Activated CD4-positive, CD25-positive, alpha-beta regulatory T cell treated with anti-CD3 and anti-CD28 coated beads, Interleukin-2, amount 50 U/mL, for 72 hours (primary cell): Measurements from ENCODE around the gene P2RY11.
A peak's percentile ranks its signal among the peaks of the same experiment; 100 is the strongest.

Experiments used
- DNase-seq: peaks from one replicate; pipeline ENCODE4 v3.0.0; 2021

P2RY11 gene

DNA sequence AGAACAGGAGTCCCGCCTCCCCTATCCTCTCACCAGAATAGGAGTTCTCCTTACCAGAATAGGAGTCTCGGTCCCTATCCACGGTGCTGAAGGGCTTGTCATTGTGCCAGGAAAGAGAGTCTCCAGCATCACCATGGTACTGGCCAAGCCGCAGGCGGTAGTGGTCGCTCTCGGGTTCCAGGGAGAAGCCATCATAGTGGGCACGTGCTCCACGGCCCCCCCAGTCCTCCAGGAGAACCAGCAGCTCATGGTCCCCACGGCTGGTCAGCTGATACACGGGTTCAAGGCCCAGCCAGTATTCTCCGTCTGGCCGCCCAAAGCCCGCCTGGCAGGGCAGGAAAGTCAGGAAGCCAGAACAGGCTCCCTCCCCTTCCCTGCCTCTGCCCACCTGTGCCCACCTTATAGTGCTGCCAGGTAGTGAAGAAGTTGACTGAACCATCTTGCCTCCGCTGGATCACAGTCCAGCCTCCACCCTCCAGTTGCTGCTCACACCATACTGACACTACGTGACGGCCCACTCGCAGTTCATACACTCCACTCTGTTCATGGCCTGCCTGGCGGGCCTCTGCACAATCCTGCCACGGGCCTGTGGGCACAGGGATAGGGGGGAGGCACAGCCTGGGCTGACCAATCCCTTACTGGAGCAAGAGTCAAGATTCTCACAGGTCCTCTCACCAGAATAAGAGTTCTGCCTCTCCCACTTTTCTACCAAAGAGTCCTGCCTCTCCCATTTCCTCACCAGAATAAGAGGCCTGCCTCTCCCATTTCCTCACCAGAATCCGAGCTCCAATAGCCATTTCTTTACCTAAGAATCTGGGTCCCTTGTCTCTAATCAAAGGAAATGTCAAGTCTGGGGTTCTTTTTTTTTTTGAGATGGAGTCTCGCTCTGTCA lies 18.0 kb upstream of the P2RY11 start:
- DNase-seq: no peak

GRCh38 chr19:10095622-10095947 lies 15.9 kb upstream of the P2RY11 start:
- DNase-seq: no peak

GRCh38 chr19:10095948-10096614 lies 15.4 kb upstream of the P2RY11 start:
- DNase-seq: peak; percentile 96

- no peak for DNase-seq
These were observed 14.9 kb upstream of the P2RY11 start for GRCh38 chr19:10096615-10096963.

- no peak for DNase-seq
These were observed 11.2 kb upstream of the P2RY11 start for GRCh38 chr19:10100163-10100785.

GRCh38 chr19:10102787-10103236 lies 8.7 kb upstream of the P2RY11 start:
- no peak for DNase-seq

DNA sequence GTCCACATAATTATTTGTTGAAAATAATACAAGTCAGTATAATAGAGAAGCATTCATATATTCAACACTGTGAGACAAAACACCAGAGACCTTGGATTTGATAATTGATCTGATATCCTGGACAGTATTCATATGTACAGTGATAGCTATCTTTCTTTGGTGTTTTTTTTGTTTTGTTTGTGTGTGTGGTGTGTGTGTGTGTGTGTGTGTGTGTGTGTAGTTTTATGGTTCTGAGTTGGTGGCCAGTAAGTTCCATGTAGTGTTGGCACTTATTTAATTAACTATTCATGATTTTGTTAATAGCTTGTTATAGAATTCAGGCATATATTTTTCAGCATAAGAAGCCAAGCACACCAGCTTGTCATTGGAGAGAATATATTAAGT lies 7.4 kb upstream of the P2RY11 start:
- no peak for DNase-seq

DNA sequence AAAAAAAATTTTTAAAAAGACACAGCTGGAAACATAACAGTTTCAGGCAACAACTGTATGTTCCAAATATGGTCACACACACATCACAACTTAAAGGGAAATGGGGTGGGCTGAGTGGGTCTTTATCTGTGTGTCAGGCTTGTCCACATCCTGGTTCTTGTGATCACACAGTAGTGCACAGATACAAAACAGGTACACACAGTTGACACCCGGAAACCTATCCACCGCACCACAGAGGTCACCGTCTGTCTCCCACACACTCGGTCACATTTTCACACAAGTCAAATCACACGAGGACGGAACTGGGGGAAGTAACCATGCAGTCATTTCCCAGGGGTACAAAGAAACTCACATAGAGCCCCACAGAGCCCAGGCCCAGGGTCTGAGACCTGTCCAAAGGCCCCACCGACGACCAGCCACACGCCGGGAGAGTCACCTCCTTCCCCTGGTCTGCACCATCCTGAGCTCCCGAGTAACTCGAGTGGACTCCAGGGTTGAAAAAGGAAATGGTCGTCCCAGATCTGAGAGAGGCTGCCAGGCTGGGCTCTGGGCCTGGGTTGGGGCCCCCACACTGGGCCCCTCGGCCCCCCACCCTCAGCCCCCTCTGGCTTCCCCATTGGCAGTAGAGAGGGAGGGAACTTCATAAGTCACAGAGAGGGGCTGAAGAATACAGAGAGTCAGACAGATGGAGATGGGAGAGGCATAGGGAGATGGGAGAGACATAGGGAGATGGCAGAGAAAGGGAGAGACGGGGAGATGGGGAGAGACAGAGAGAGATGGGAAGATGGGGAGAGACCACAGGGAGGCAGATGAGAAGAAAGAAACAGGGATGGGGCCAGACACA lies 6.6 kb upstream of the P2RY11 start:
- no peak for DNase-seq

GRCh38 chr19:10105509-10106099 lies 5.9 kb upstream of the P2RY11 start:
- DNase-seq: no peak

DNA sequence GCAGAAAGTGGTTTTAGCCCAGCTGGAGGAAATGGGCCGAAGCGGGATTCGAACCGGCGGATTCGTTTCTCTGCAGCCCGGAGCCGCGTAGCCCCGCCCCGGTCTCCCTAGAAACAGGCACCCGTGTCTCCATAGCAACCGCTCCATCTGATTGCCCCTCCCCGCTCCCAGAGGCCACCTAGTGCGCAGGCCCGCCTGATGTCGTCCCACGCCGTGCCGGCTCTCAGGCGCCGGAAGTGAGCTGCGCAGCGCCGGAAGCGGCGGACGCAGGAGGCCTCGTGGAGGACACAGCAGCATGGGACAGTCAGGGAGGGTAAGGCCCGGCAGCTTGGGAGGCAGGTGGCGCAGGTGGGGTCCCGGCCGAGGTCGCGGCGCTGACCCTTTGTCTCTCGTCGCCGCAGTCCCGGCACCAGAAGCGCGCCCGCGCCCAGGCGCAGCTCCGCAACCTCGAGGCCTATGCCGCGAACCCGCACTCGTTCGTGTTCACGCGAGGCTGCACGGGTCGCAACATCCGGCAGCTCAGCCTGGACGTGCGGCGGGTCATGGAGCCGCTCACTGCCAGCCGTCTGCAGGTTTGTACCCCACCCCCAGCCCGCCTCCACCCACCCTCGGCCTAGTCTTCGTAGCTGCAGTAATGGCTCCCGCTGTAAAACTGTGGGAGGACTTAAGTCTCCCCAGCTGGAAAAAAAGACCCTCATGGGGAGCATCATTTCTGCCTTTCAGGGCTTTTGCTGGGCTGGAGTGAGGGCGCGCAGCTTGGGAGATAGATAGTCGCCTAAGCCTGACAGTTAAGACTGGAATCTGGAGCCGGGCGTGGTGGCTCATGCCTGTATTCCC lies 5.2 kb upstream of the P2RY11 start, which contains the start of gene PPAN:
PPAN (plus strand) TSS at position 263 of the 837 bp plus-strand sequence; CDS start at position 296, 33 bp downstream.
- peak; percentile 96 for DNase-seq

DNA sequence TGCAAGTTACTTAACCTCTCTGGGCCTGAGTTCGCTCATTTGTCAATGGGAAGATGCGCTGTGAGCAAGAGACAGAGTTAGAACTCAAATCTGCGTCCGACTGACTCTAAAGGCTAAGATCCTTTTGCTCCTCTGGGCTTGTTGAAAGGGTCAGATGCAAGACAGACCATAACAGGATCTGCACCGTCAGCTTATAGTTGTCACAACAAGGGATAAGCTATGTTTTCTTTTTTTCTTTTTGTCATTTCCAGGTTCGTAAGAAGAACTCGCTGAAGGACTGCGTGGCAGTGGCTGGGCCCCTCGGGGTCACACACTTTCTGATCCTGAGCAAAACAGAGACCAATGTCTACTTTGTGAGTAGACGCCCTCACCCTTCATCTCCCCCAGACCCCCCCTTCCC lies 4.2 kb upstream of the P2RY11 start:
- DNase-seq: no peak

GRCh38 chr19:10107817-10108367 lies 3.6 kb upstream of the P2RY11 start:
- no peak for DNase-seq

DNA sequence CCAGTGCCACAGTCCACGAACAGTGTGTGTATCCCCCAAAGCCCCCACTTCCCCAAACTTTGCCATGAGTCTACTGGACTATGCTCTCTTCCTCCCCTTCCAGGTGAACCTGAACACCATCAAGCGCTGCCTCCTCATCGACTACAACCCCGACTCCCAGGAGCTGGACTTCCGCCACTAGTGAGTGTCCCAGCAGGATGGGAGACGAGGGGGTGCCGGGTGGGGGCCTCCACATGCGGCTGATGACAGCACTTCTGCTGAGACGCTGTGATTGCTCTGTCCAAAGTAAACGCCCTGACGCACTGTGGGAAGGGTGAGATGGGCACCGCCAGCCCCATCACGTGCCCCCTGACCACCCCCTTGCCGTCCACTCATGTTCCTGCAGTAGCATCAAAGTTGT lies 2.0 kb upstream of the P2RY11 start:
- no peak for DNase-seq

GRCh38 chr19:10110076-10110971 lies 1.2 kb upstream of the P2RY11 start:
- DNase-seq: no peak

DNA sequence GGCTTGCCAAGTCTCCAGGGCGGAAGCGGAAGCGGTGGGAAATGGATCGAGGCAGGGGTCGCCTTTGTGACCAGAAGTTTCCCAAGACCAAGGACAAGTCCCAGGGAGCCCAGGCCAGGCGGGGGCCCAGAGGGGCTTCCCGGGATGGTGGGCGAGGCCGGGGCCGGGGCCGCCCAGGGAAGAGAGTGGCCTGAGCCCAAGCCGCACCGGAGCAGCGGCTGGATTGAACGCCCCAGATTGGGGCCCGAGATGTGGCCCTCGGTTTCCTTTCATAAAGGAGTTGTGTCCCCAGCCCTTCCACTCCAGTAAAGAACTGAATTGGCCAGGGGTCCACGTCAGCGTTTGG lies 548 bp upstream of the P2RY11 start:
- DNase-seq: no peak

- DNase-seq: no peak
These were observed 706 bp downstream of the P2RY11 start for GRCh38 chr19:10112037-10112761.

GRCh38 chr19:10112895-10113591 lies 1.6 kb downstream of the P2RY11 start:
- peak; percentile 71 for DNase-seq

DNA sequence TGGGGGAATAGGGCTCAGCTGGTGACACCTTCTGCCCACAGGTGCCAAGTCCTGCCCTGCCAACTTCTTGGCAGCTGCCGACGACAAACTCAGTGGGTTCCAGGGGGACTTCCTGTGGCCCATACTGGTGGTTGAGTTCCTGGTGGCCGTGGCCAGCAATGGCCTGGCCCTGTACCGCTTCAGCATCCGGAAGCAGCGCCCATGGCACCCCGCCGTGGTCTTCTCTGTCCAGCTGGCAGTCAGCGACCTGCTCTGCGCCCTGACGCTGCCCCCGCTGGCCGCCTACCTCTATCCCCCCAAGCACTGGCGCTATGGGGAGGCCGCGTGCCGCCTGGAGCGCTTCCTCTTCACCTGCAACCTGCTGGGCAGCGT lies 2.1 kb downstream of the P2RY11 start:
- DNase-seq: no peak
